GM18870 (cell line): ENCODE measurements around the gene ABCA12.
"Not testable (repeated sequence)": the region's sequence is repeated elsewhere in the genome, so short reads cannot be mapped to it uniquely, and the experiment has no call there.

Experiments used
- ATAC-seq: cut with Tn5 transposase; IDR thresholded peaks from one replicate; pipeline ENCODE4 v1.9.1; 2021; ENCODE audit warnings: moderate library complexity; ENCODE audit not compliant: unreplicated experiment

Gene ABCA12

DNA sequence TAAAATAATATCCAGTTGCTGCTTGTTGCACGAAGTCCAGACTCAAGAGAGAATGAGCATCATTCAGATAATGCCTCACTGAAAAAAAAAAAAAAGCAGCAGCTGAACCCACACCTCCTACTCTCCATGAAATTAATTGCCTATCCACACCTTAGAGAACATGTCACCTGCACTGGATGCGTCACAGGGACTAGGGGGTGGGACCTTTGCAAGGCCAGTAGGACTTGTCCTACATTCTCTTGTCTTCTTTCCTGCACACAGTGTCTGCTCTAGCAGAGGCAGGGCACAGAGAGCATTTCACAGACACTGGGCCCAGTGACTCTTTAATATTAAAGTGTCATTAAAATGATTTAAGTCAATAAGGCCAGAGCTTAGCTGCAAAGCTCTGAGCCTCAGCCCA is at the start of gene ABCA12:
Gene ABCA12 (minus strand): TSS at position 148 of the 400 bp plus-strand sequence. CDS start 418 bp downstream, outside the sequence.
- ATAC-seq: no peak

DNA sequence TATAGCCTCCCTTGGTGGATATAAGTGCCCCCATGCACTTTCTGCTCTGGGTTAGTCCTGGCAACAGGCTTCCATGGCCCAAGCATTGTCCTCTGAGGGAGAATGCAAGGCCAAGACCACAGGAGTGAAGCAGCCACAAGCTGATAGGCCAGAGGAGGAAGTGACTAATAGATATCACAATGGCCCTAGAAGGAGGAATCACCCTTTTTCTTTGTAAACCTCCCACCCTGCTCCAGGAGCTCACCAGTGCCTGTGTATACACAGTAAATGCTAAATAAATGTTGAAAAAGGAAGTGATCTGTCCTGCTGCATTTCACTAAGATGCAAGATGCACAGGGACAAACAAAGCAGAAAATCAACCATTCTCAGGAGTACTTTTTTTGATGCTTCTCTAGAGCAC is 49.7 kb upstream of the ABCA12 start:
- ATAC-seq: no peak

DNA sequence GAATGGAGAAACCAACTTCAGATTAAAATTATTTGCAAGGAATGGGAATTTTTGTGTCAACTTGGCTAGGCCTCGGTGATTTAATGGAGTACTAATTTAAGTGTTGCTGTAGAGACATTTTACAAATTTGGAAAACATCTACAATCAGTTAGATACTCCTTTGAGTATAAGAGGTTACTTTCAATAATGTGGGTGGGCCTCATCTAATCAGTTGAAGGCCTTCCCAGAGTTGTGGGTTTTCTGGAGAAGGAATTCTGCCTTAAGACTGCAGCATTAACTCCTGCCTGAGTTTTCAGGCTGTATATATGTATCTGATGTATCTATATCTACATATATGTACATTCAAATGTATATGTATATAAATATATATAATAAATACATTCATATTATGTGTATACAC is 47.6 kb upstream of the ABCA12 start:
- ATAC-seq: no peak

DNA sequence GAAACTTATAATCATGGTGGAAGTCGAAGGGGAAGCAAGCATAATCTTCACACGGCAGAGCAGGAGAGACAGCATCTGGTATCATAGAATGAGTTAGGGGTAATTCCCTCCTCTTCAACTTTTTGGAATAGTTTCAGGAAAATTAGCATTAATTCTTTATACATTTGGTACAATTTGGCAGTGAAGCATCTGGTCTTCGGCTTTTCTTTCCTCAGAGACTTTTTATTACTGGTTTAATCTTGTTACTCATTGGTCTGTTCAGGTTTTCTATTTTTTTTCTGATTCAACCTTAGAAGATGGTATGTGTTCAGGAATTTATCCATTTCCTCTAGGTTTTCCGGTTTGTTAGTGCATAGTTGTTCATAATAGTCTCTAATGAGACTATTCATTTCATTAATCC is 39.7 kb upstream of the ABCA12 start:
- ATAC-seq: no peak

GRCh38 chr2:215171796-215172195 is 33.4 kb upstream of the ABCA12 start:
- ATAC-seq: no peak

- ATAC-seq: peak; percentile 92
Measured at GRCh38 chr2:215171151-215171550, 32.7 kb upstream of the ABCA12 start.

GRCh38 chr2:215166505-215166904 is 28.1 kb upstream of the ABCA12 start:
- not testable (repeated sequence) for ATAC-seq

- not testable (repeated sequence) for ATAC-seq
Measured at GRCh38 chr2:215163319-215163718, 24.9 kb upstream of the ABCA12 start.

GRCh38 chr2:215161301-215161829 is 22.9 kb upstream of the ABCA12 start:
- no peak for ATAC-seq

GRCh38 chr2:215160081-215160480 is 21.7 kb upstream of the ABCA12 start:
- no peak for ATAC-seq

DNA sequence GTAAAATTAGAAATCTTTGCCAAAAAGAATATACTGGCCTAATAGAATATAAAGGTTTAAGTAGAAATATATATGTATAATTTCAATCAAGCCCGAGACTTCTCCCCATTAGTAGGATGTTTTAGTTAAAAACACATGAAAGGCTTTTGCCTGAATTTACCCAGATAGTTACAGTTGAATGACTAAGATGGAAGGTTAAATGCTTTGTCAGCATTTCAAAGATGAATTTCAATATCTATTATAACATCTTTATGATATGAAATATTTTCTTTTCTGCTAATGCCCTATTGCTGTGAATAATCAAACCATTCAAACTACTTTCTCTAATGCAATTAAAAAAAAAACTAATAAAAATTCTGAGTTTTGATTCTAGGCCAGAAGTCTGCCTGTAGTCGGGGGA is 18.0 kb upstream of the ABCA12 start:
- ATAC-seq: no peak

- no peak for ATAC-seq
Measured at GRCh38 chr2:215149894-215150293, 11.5 kb upstream of the ABCA12 start.

DNA sequence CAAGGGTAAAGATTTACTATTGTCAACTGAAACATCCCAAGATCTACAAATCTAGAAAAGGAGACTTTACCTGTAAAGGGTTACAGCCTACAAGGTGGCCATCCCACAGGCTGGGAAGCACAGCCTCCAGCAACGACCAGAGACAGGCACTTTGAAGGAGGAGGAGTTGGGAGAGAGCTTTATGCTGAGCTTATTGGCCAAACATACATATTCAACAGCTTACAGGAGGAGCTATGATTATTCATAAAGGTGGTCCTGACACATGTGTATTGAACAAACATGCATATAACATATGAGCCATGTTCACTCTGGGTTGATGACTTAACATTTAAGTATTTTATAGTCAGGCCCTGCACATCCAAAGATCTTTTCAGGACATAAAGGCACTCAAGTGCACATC is 11.1 kb upstream of the ABCA12 start:
- no peak for ATAC-seq

DNA sequence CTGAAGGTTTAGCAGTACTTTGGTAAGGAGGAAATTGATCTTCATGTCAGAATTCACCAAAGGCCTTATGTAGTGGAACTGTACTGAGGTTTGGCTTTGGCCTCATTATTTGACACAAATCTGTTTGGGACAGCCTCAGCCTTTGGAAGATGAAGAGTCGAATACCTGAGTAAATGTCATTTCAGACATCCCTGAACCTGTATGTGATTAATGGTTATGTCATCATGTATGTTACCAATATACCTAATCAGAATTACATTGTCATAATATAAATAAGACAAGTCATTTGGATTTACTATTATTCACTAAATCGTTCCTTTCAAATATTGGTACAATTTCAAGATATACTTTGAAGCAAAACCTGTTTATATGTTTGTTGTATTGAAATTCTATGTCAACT is 10.6 kb upstream of the ABCA12 start:
- no peak for ATAC-seq

DNA sequence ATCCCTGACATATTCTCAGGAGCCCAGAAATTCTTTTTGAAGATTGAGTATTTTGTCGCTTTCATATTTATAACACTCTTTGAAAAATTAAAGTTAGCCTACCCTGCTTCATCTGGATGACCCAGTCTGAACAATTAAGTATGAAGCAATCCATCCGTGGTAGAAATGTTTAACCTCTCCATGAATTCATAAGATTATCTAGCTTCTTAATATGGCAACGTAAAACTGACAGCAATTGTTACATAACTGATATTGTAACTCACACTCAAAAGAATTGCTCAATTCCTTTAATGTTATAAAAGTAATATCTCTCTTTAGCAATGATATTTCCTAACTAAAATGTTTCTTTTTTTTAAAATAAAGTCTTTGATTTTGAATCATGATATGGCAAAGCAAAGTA is 7.2 kb upstream of the ABCA12 start:
- no peak for ATAC-seq

GRCh38 chr2:215144106-215144875 is 5.9 kb upstream of the ABCA12 start:
- no peak for ATAC-seq

GRCh38 chr2:215143458-215143857 is 5.0 kb upstream of the ABCA12 start:
- ATAC-seq: no peak

GRCh38 chr2:215141706-215142105 is 3.3 kb upstream of the ABCA12 start:
- no peak for ATAC-seq

DNA sequence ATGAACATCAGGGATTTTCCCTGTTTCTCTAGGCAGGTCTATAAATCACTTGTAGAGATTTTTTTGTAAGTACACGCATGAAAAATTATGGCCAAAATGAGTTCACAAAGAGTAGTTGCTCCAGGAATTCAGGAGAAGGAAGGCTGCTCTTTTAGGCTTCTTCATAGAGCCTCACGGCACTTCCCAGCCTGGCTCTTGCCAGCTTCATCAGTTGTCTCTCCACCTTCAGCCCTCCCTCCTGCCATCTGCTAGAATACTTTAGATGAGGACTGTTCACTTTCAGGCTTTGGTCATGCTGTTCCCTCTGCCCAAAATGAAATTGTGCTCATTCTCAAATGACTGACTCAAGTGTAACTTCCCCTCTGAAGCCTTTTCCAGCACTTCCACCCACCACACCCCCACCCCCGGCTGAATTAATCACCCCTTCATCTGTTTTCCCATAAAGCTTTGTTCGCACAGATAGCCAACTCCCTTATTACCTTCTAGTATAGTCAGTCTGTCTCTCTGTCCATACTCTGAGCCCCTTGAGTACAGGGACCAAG is 1.8 kb upstream of the ABCA12 start:
- ATAC-seq: no peak

- ATAC-seq: peak; percentile 38
Measured at GRCh38 chr2:215137741-215138340, 585 bp downstream of the ABCA12 start.

GRCh38 chr2:215137329-215137686 is 1.1 kb downstream of the ABCA12 start:
- ATAC-seq: no peak

DNA sequence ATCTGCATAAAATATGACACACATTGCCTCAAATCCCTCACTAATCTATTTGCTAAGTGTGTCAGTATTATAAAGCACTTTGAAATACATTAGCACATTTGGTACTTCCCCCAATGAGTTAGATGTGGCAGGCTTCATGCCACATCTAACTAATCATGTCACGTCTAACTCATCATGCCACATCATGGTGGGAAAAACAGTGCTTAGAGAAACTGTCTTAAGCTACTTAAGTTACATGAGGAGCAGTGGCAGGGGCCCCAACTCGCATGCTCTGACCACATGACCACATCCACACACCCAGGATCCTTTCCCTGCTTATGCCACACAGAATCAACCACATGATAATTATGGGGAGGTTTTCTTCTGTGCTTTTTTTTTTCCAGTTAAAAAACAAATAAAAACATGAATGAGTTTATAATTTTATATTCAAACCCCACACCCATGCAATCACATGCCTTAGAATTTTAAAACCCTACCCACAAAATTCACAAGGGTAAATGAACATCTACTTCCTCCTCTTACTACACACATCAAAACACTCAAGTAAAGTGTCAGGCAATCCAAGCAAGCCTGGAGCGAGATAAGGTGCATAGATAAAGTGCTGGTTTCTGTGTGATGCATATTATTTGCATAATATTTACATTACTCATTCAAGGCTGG is 1.6 kb downstream of the ABCA12 start:
- peak; percentile 66 for ATAC-seq
